Activated T-cell treated with anti-CD3 and anti-CD28 coated beads, Interleukin-2, amount 50 U/mL, for 4 hours (primary cell): ENCODE measurements around the gene PLB1. TPM values are rescaled to one million over a fixed set of nuclear protein-coding genes. Genes with fewer than 3 reads are reported as not detected.

Experiments used
- ATAC-seq, 2 donors: fragments of 200-7000 bp; cut with Tn5 transposase; one replicate each; pipeline ENCODE4 v1.10.0; 2021
- DNase-seq: peaks from one replicate; pipeline ENCODE4 v3.0.0-alpha.2; 2020
- H3K27me3 Mint-ChIP-seq: one replicate; pipeline ENCODE4 v1.8.0; 2021; ENCODE audit warnings: low read depth, mixed read lengths
- H3K36me3 Mint-ChIP-seq: one replicate; pipeline ENCODE4 v1.8.0; 2022; ENCODE audit warnings: mixed read lengths; ENCODE audit not compliant: insufficient read depth
- H3K4me1 Mint-ChIP-seq: one replicate; pipeline ENCODE4 v1.8.0; 2021; ENCODE audit warnings: low read depth, mixed read lengths
- H3K4me3 Mint-ChIP-seq: one replicate; pipeline ENCODE4 v1.8.0; 2021; ENCODE audit warnings: mild to moderate bottlenecking, moderate library complexity, mixed read lengths
- H3K9me3 Mint-ChIP-seq: one replicate; pipeline ENCODE4 v1.8.0; 2021; ENCODE audit warnings: mixed read lengths
- total RNA-seq, 3 donors: library from RNA; stranded (reverse); gene quantifications; one replicate each; pipeline ENCODE4 v1.2.1, GENCODE V29; 2021

Gene PLB1
- total RNA-seq, 3 donors from 2014 or later, result 0.05 to 0.10 TPM; not detected in 1

- DNase-seq, result peak; percentile 41
- no peaks in the 10 kb centered on the region for H3K27me3 Mint-ChIP-seq
- H3K4me3 Mint-ChIP-seq, result no peak overlapping the region
- peaks cover 39% of the 10 kb centered on the region for H3K4me1 Mint-ChIP-seq
- no peaks in the 10 kb centered on the region for H3K9me3 Mint-ChIP-seq
- peak; percentile 53 to 60 for ATAC-seq
- no peaks in the 10 kb centered on the region for H3K36me3 Mint-ChIP-seq
Measured at GRCh38 chr2:28613633-28614501, 118.0 kb downstream of the PLB1 start.

- Mint-ChIP-seq H3K36me3 (no peaks in the 10 kb centered on the region), H3K27me3 (no peaks in the 10 kb centered on the region), H3K4me1 (peaks cover 47% of the 10 kb centered on the region), H3K4me3 (no peak overlapping the region), H3K9me3 (no peaks in the 10 kb centered on the region)
- ATAC-seq, result peak in 1 of 2 donors; percentile 19
- no peak for DNase-seq
Measured at GRCh38 chr2:28615706-28616105, 119.8 kb downstream of the PLB1 start.

DNA sequence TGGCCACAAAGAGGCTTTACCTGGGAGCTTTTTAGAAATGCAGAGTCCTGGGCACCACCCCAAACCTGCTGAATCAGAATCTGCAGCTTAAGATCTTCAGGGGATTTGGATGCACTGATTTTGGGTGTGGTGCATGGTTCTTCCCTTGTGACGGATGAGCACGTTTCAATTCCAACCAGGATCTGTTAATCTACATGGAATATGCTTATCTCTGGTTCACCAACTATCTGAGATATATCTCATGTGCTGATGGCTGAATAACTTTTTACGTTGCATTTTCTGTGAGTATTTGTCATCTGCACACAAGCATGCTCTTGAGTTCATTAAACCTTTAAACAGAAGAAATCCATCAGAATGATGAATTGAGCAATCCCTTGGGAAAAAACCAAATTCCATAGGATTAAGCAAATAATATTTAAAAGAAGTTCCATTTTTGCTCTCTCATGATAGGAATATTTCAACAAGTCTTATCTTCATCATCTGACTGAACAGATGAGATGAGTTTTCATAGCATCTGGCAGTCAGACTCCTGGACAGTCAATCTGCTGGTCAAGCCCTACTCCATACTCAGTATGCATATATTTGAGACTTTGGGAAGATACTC is 120.6 kb downstream of the PLB1 start:
- peaks cover 47% of the 10 kb centered on the region for H3K4me1 Mint-ChIP-seq

GRCh38 chr2:28617502-28618184 is 121.8 kb downstream of the PLB1 start:
- H3K27me3 Mint-ChIP-seq, result no peaks in the 10 kb centered on the region
- DNase-seq (no peak), ATAC-seq (no peak)
- H3K36me3 Mint-ChIP-seq, result no peaks in the 10 kb centered on the region
- no peaks in the 10 kb centered on the region for H3K9me3 Mint-ChIP-seq
- peaks cover 53% of the 10 kb centered on the region for H3K4me1 Mint-ChIP-seq
- H3K4me3 Mint-ChIP-seq, result no peak overlapping the region

More for the DNA sequence above, 120.6 kb downstream of the PLB1 start:
- no peaks in the 10 kb centered on the region for H3K36me3 Mint-ChIP-seq
- no peak overlapping the region for H3K4me3 Mint-ChIP-seq
- DNase-seq (no peak), ATAC-seq (no peak)
- H3K27me3 Mint-ChIP-seq, result no peaks in the 10 kb centered on the region
- no peaks in the 10 kb centered on the region for H3K9me3 Mint-ChIP-seq

GRCh38 chr2:28618221-28619141 is 122.6 kb downstream of the PLB1 start:
- ATAC-seq (no peak), DNase-seq (no peak)
- H3K4me3 Mint-ChIP-seq, result no peak overlapping the region
- H3K27me3 Mint-ChIP-seq, result no peaks in the 10 kb centered on the region
- H3K9me3 Mint-ChIP-seq, result no peaks in the 10 kb centered on the region
- peaks cover 61% of the 10 kb centered on the region for H3K4me1 Mint-ChIP-seq
- no peaks in the 10 kb centered on the region for H3K36me3 Mint-ChIP-seq

DNA sequence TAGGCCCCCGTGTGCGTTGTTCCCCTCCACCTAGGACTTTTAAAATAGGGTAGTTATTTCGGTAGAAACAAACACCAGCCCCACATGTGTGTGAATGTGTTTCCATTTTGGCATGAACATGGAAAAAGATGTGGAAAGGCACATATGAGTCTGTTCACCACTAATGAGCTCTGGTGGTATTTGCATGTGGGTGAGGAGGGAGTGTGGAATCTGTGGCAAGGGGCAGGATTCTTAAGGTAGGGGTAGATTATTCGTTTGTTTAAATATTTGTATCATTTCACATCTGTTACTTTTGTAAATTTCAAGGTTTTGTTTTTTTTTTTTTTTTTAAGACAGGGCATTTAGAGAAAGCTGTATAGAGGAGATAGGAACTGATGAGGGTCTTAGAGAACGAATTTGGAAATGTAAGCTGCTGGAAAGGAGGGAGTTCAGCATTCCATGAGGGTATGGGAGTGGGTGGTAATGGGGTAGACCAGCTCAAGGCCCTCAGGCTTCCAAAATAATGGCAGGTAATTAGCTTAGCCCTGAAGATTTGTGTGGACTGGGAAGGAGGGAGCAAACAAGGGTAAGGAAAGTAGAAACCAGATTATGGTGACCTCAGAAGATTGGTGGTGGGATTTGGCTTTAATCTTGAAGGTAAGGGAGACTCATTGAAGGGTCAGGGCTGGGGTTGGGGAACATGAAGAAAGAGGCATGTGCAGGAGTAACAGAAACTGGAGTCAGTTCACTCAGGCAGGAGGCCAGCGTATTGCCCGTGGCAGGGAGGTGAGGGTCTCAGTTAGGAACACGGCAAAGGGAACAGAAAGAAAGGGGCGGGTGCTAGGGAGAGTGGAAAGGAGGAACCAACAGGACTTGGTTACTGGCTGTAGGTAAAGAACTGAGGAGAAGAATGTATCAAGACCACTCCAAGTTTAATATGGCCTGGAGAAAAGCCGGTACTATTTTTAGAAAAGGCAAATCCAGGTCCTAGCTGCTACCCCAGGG is 123.6 kb downstream of the PLB1 start:
- no peak overlapping the region for H3K4me3 Mint-ChIP-seq
- no peak for ATAC-seq
- no peaks in the 10 kb centered on the region for H3K9me3 Mint-ChIP-seq
- no peaks in the 10 kb centered on the region for H3K27me3 Mint-ChIP-seq
- no peak for DNase-seq
- peaks cover 71% of the 10 kb centered on the region for H3K4me1 Mint-ChIP-seq
- H3K36me3 Mint-ChIP-seq, result no peaks in the 10 kb centered on the region

GRCh38 chr2:28620291-28620793 is 124.5 kb downstream of the PLB1 start:
- Mint-ChIP-seq H3K4me1 (peaks cover 80% of the 10 kb centered on the region), H3K9me3 (no peaks in the 10 kb centered on the region), H3K27me3 (no peaks in the 10 kb centered on the region), H3K36me3 (no peaks in the 10 kb centered on the region), H3K4me3 (no peak overlapping the region)
- ATAC-seq (no peak), DNase-seq (no peak)

GRCh38 chr2:28620801-28621171 is 124.9 kb downstream of the PLB1 start:
- Mint-ChIP-seq H3K4me3 (peak overlapping the region; percentile 39), H3K9me3 (no peaks in the 10 kb centered on the region), H3K27me3 (no peaks in the 10 kb centered on the region), H3K4me1 (peaks cover 84% of the 10 kb centered on the region), H3K36me3 (no peaks in the 10 kb centered on the region)
- ATAC-seq, result no peak
- DNase-seq, result no peak

DNA sequence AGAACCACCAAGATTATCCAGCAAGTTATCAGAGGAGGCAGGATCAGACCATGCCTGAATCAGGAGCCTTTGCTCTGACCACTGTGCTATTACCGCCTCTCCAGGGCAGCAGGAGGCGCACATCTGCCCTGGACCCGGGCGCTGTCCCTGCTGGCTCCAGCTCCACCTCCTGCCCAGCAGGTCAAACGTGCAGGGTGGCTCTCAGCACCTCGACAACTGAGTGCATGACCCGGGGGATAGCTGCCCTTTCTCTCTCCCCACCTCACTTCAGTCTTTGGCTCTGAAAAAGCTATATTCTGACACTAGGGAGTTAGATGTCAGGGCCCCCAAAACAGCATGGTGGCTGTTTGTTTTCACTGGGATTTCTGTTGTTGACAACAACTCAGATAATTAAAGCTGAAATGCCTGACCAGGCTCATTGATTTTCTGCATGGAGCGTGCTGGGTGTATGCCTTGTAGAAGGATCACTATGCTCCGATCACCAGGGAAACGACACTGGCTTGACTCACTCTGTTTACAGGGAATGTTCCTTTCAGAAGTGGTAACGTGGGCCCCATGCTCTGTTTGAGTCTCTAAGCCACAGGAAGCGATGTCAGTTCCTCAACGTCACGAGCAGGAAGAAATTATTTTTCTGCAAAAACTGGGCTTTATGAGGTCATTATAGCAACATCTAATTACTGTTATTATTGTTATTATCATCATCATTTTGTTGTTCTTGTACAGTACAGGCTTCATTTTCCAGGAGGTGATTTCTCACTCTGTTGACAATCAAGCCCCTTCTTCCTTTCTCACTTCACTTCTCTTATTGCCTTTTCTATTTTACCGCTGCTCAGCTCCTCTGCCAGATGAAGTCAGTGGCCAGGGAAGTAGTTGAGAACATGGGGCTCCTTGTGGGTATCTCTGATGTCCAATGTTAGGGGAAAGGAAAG is 125.6 kb downstream of the PLB1 start:
- no peaks in the 10 kb centered on the region for H3K36me3 Mint-ChIP-seq
- peaks cover 90% of the 10 kb centered on the region for H3K4me1 Mint-ChIP-seq
- peak overlapping the region; percentile 39 for H3K4me3 Mint-ChIP-seq
- H3K9me3 Mint-ChIP-seq, result no peaks in the 10 kb centered on the region
- DNase-seq (peak; percentile 62), ATAC-seq (peak; percentile 80 to 86)
- no peaks in the 10 kb centered on the region for H3K27me3 Mint-ChIP-seq

- ATAC-seq, result no peak
- H3K4me3 Mint-ChIP-seq, result peak overlapping the region; percentile 39
Measured at GRCh38 chr2:28622101-28622499, 126.2 kb downstream of the PLB1 start.

DNA sequence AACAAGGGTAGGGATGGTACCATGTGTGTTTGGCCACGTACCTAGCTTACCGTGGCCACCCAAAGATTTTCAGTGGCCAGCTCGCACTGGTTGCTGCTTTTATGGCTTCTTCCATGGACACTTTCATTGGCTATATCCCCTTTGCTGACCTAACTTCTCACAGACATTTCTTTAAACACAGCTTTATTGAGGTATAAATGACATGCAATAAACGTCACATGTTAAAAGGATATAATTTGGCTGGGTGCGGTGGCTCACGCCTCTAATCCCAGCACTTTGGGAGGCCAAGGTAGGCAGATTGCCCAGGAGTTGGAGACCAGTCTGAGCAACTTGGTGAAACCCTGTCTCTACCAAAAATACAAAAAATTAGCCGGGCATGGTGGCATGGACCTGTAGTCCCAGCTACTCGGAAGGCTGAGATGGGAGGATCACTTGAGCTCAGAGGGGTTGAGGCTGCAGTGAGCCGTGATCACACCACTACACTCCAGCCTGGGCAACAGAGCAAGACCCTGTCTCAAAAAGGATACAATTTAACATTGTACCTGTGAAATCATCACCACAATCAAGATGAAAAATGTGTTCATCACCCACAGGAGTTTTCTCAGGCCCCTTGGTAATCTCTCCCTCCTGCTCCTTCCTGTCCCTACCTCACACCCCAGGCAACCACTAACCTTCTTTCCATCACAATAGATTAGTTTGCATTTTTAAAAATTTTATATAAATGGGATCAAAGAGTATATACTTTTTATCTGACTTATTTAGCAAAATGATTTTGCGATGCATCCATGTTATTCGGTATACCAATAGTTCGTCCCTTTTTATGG is 127.9 kb downstream of the PLB1 start:
- ATAC-seq (no peak), DNase-seq (no peak)
- no peaks in the 10 kb centered on the region for H3K27me3 Mint-ChIP-seq
- H3K4me1 Mint-ChIP-seq, result peaks cover 89% of the 10 kb centered on the region
- no peaks in the 10 kb centered on the region for H3K36me3 Mint-ChIP-seq
- H3K4me3 Mint-ChIP-seq, result peak overlapping the region; percentile 65
- no peaks in the 10 kb centered on the region for H3K9me3 Mint-ChIP-seq

More at GRCh38 chr2:28622101-28622499, 126.2 kb downstream of the PLB1 start:
- Mint-ChIP-seq H3K4me1 (peaks cover 95% of the 10 kb centered on the region), H3K9me3 (no peaks in the 10 kb centered on the region), H3K27me3 (no peaks in the 10 kb centered on the region), H3K36me3 (no peaks in the 10 kb centered on the region)
- DNase-seq, result no peak
